ENCODE results near the gene SLC26A3.

SLC26A3 gene

GRCh38 chr7:107815254-107815882, 12.3 kb upstream of the SLC26A3 start:
- DNase-seq = no peak

GRCh38 chr7:107813524-107813923, 10.5 kb upstream of the SLC26A3 start:
- DNase-seq = no peak

- DNase-seq = no peak
Measured at GRCh38 chr7:107811934-107812333, 8.9 kb upstream of the SLC26A3 start.

GRCh38 chr7:107810626-107811025, 7.6 kb upstream of the SLC26A3 start:
- DNase-seq = no peak

GRCh38 chr7:107809179-107809578, 6.2 kb upstream of the SLC26A3 start:
- DNase-seq = no peak

- DNase-seq = no peak
Measured at GRCh38 chr7:107799647-107800264, 3.3 kb downstream of the SLC26A3 start.

- DNase-seq = no peak
Measured at GRCh38 chr7:107792364-107792763, 10.7 kb downstream of the SLC26A3 start.

- no peak for DNase-seq
Measured at GRCh38 chr7:107789647-107790046, 13.4 kb downstream of the SLC26A3 start.

- no peak for DNase-seq
Measured at GRCh38 chr7:107788662-107789061, 14.4 kb downstream of the SLC26A3 start.

- no peak for DNase-seq
Measured at GRCh38 chr7:107788216-107788615, 14.8 kb downstream of the SLC26A3 start.

GRCh38 chr7:107785926-107786325, 17.1 kb downstream of the SLC26A3 start:
- DNase-seq = no peak

GRCh38 chr7:107785170-107785569, 17.9 kb downstream of the SLC26A3 start:
- no peak for DNase-seq

GRCh38 chr7:107783648-107784047, 19.4 kb downstream of the SLC26A3 start:
- no peak for DNase-seq

GRCh38 chr7:107782374-107782773, 20.6 kb downstream of the SLC26A3 start:
- no peak for DNase-seq

- no peak for DNase-seq
Measured at GRCh38 chr7:107779647-107780099, 23.4 kb downstream of the SLC26A3 start.

GRCh38 chr7:107778283-107778682, 24.7 kb downstream of the SLC26A3 start:
- no peak for DNase-seq

GRCh38 chr7:107777702-107778101, 25.3 kb downstream of the SLC26A3 start:
- no peak for DNase-seq

- no peak for DNase-seq
Measured at GRCh38 chr7:107773027-107773426, 30.0 kb downstream of the SLC26A3 start.

- no peak for DNase-seq
Measured at GRCh38 chr7:107768263-107768662, 34.8 kb downstream of the SLC26A3 start.

- no peak for DNase-seq
Measured at GRCh38 chr7:107767391-107767790, 35.6 kb downstream of the SLC26A3 start.

GRCh38 chr7:107758667-107759066, 44.4 kb downstream of the SLC26A3 start:
- DNase-seq = no peak

- DNase-seq = no peak
Measured at GRCh38 chr7:107754642-107755041, 48.4 kb downstream of the SLC26A3 start.

GRCh38 chr7:107751113-107751512, 51.9 kb downstream of the SLC26A3 start:
- DNase-seq = no peak

- no peak for DNase-seq
Measured at GRCh38 chr7:107746006-107746405, 57.0 kb downstream of the SLC26A3 start.

GRCh38 chr7:107744345-107744750, 58.7 kb downstream of the SLC26A3 start:
- DNase-seq = no peak

Data from right hindlimb (tissue), 1 donor.